ENCODE measurements around the gene CHST6. TPM values are rescaled to one million over a fixed set of nuclear protein-coding genes. Genes with fewer than 3 reads are reported as not detected.

The CHST6 gene
- total RNA-seq, 1 experiment from 2014 or later = 1.3 TPM

DNA sequence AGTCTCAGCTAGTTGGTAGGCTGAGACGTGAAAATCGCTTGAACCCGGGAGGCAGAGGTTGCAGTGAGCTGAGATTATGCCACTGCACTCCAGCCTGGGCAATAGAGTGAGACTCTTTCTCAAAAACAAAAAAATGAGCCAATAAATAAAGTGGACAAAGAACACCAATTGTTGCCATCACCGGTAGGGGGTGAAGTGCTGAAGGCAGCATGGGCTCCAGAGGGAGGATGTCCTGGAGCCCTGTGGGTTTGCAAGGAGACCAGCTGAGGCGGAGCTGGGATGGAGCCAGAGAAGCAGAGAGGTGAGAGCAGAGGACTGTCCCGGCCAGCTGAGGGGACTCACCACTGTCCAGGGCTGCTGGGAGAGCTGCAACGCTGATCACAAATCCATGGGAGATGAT, 13.8 kb downstream of the CHST6 start:
- Mint-ChIP-seq H3K36me3 (ENCODE audit: insufficient read depth, unreplicated experiment) (no peaks in the 10 kb centered on the region), H3K9me3 (ENCODE audit: unreplicated experiment) (no peaks in the 10 kb centered on the region), H3K27me3 (ENCODE audit: insufficient read depth, unreplicated experiment) (no peaks in the 10 kb centered on the region), H3K4me1 (ENCODE audit: low read depth, unreplicated experiment) (no peaks in the 10 kb centered on the region), H3K27ac (ENCODE audit: unreplicated experiment) (no peak overlapping the region), H3K4me3 (ENCODE audit: unreplicated experiment) (no peak overlapping the region)
- no TSS peak for BruUV-seq (replicated peaks)
- no peaks in the 10 kb centered on the region for H3K36me3 ChIP-seq (ENCODE audit: control insufficient read depth, insufficient read depth, low read length)
- no peak for DNase-seq
- CTCF ChIA-PET = no interaction called here
- POLR2A ChIA-PET = no interaction called here
- H3K4me1 ChIP-seq = peaks cover 7% of the 10 kb centered on the region; the same call in 1 of the 2 replicates
- intact Hi-C loops (cut with micrococcal nuclease; ENCODE audit: unreplicated experiment) = no loop called here
- no peaks in the 10 kb centered on the region for H3K27me3 ChIP-seq (replicated peaks; ENCODE audit: control insufficient read depth, insufficient read depth, low read length)
- no peak for TF ChIP-seq CTCF (IDR thresholded peaks at IDR 0.05; ENCODE audit: insufficient read depth in 1 of 2, low read depth in 1 of 2, low read length in 1 of 2, severe bottlenecking in 1 of 2, unreplicated experiment in 1 of 2)
- H3K4me3 ChIP-seq (ENCODE audit: low read depth, low read length) = no peak overlapping the region
- H3K9me3 ChIP-seq = no peaks in the 10 kb centered on the region

DNA sequence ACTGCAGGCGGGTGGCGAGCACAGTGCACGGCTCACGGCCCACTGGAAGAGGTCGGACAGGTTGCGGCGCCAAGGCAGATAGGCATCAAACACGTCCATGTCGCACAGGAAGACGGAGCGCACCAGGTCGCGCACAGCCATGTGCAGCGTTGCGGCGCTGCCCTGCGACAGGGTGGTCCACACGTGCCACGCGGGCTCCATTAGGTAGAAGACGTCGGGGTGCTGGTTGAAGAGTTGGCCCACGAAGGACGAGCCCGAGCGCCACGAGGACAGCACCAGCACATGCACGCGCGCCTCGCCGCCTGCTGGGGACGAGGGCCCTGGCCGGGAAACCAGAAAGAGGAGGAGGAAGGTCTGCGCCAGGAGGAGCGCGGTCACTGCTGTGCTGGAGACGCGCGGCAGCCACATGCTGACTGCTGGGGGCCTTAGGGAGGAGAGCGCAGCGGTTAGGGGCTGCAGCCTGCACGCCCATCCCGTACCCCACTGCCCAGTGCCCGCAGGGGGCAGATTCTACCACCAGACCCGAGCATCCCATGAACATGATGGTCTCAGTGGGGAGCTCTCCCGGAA, 15.7 kb downstream of the CHST6 start:
- Mint-ChIP-seq H3K4me1 (ENCODE audit: low read depth, unreplicated experiment) (no peaks in the 10 kb centered on the region), H3K27ac (ENCODE audit: unreplicated experiment) (no peak overlapping the region), H3K36me3 (ENCODE audit: insufficient read depth, unreplicated experiment) (no peaks in the 10 kb centered on the region), H3K9me3 (ENCODE audit: unreplicated experiment) (no peaks in the 10 kb centered on the region), H3K4me3 (ENCODE audit: unreplicated experiment) (no peak overlapping the region), H3K27me3 (ENCODE audit: insufficient read depth, unreplicated experiment) (no peaks in the 10 kb centered on the region)
- CTCF ChIA-PET = no interaction called here
- Histone ChIP-seq H3K9me3 (no peaks in the 10 kb centered on the region), H3K4me1 (no peaks in the 10 kb centered on the region), H3K27me3 (replicated peaks; ENCODE audit: control insufficient read depth, insufficient read depth, low read length) (no peaks in the 10 kb centered on the region), H3K4me3 (ENCODE audit: low read depth, low read length) (no peak overlapping the region), H3K36me3 (ENCODE audit: control insufficient read depth, insufficient read depth, low read length) (no peaks in the 10 kb centered on the region)
- no peak for TF ChIP-seq CTCF (IDR thresholded peaks at IDR 0.05; ENCODE audit: insufficient read depth in 1 of 2, low read depth in 1 of 2, low read length in 1 of 2, severe bottlenecking in 1 of 2, unreplicated experiment in 1 of 2)
- DNase-seq = no peak
- POLR2A ChIA-PET = no interaction called here
- no TSS peak for BruUV-seq (replicated peaks)
- intact Hi-C loops (cut with micrococcal nuclease; ENCODE audit: unreplicated experiment) = no loop called here

DNA sequence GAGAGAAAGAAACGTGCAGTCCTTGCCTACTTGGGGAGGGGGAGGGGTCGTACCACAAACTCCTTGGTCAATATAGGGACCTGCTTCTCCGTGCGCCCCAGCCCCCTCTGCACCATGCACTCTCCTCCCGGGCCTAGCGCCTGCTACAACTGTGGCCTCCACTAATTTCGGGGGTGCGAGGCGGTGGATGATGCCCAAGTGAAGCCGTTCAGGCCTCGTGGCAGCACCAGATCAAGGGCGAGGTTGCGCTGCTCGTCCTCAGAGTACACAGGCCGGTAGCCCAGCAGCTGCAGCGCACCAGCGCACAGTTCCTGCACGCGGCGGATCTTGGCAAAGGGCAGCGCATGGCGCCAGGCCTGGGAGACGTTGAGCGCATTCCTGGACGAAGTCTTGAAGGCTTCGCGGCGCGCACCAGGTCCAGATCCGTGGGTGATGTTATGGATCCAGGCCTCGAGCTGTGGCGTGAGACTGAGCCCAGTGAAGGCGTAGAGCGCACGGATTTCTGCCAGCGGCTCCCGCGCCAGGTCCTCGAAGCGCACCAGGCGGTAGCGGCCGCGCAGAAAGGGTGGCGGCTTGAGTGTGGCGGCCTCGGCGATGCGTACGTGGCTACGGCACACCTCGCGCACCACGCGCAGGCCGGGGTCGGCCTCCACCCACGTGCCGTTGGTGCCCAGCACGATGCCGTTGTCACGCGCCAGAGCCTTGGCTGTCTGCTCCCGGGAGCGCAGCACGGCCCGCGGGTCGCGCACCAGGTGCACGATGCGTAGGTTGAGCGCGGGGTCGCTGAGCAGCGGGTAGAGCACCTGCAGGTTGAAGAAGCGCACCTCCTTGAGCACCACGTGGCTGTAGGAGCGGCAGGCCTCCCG, 16.5 kb downstream of the CHST6 start:
- TF ChIP-seq CTCF (IDR thresholded peaks at IDR 0.05; ENCODE audit: insufficient read depth in 1 of 2, low read depth in 1 of 2, low read length in 1 of 2, severe bottlenecking in 1 of 2, unreplicated experiment in 1 of 2) = no peak
- Histone ChIP-seq H3K36me3 (ENCODE audit: control insufficient read depth, insufficient read depth, low read length) (no peaks in the 10 kb centered on the region), H3K4me3 (ENCODE audit: low read depth, low read length) (no peak overlapping the region), H3K4me1 (no peaks in the 10 kb centered on the region), H3K9me3 (no peaks in the 10 kb centered on the region), H3K27me3 (replicated peaks; ENCODE audit: control insufficient read depth, insufficient read depth, low read length) (no peaks in the 10 kb centered on the region)
- Mint-ChIP-seq H3K27me3 (ENCODE audit: insufficient read depth, unreplicated experiment) (no peaks in the 10 kb centered on the region), H3K4me3 (ENCODE audit: unreplicated experiment) (no peak overlapping the region), H3K27ac (ENCODE audit: unreplicated experiment) (no peak overlapping the region), H3K9me3 (ENCODE audit: unreplicated experiment) (no peaks in the 10 kb centered on the region), H3K4me1 (ENCODE audit: low read depth, unreplicated experiment) (no peaks in the 10 kb centered on the region), H3K36me3 (ENCODE audit: insufficient read depth, unreplicated experiment) (no peaks in the 10 kb centered on the region)
- intact Hi-C loops (cut with micrococcal nuclease; ENCODE audit: unreplicated experiment) = no loop called here
- no peak for DNase-seq
- ChIA-PET CTCF (no interaction called here), POLR2A (no interaction called here)
- BruUV-seq (replicated peaks) = no TSS peak
